Stimulated activated CD8-positive, alpha-beta memory T cell treated with anti-CD3 and anti-CD28 coated beads, Interleukin-15, amount 100 ng/mL, for 48 hours (primary cell): ENCODE data around the gene SPINK1.
"Not testable (repeated sequence)": the region's sequence is repeated elsewhere in the genome, so short reads cannot be mapped to it uniquely, and the experiment has no call there.

ENCODE experiments used
- DNase-seq, 2 donors: peaks; one replicate each; pipeline ENCODE4 v3.0.0-alpha.2; 2020; ENCODE audit warnings: low read depth in 2 of 2

Gene SPINK1

GRCh38 chr5:147831465-147831864, at the start of gene SPINK1:
Gene SPINK1 (minus strand): TSS chr5:147831671. CDS start chr5:147831577, 94 bp downstream.
- DNase-seq: no peak

- DNase-seq: no peak
Observed at GRCh38 chr5:147880487-147880886, 49.0 kb upstream of the SPINK1 start.

- no peak for DNase-seq
Observed at GRCh38 chr5:147879784-147880183, 48.3 kb upstream of the SPINK1 start.

- DNase-seq: no peak
Observed at GRCh38 chr5:147878066-147878759, 46.7 kb upstream of the SPINK1 start, which contains the start of gene SCGB3A2. Gene SCGB3A2 (plus strand): TSS chr5:147878711. CDS start chr5:147878804, 93 bp downstream.

- no peak for DNase-seq
Observed at GRCh38 chr5:147876626-147877025, 45.2 kb upstream of the SPINK1 start.

- no peak for DNase-seq
Observed at GRCh38 chr5:147876141-147876540, 44.7 kb upstream of the SPINK1 start.

- no peak for DNase-seq
Observed at GRCh38 chr5:147874910-147875367, 43.5 kb upstream of the SPINK1 start.

- not testable (repeated sequence) for DNase-seq
Observed at GRCh38 chr5:147874118-147874875, 42.8 kb upstream of the SPINK1 start.

- DNase-seq: not testable (repeated sequence)
Observed at GRCh38 chr5:147872744-147873435, 41.4 kb upstream of the SPINK1 start.

GRCh38 chr5:147871980-147872549, 40.6 kb upstream of the SPINK1 start:
- not testable (repeated sequence) for DNase-seq

- DNase-seq: not testable (repeated sequence)
Observed at GRCh38 chr5:147869892-147870291, 38.4 kb upstream of the SPINK1 start.

- no peak for DNase-seq
Observed at GRCh38 chr5:147869112-147869511, 37.6 kb upstream of the SPINK1 start.

- no peak for DNase-seq
Observed at GRCh38 chr5:147863454-147864158, 32.1 kb upstream of the SPINK1 start.

GRCh38 chr5:147860641-147861025, 29.2 kb upstream of the SPINK1 start:
- no peak for DNase-seq

- DNase-seq: no peak
Observed at GRCh38 chr5:147859962-147860640, 28.6 kb upstream of the SPINK1 start.

GRCh38 chr5:147858565-147858964, 27.1 kb upstream of the SPINK1 start:
- no peak for DNase-seq

GRCh38 chr5:147857302-147858129, 26.0 kb upstream of the SPINK1 start:
- peak; percentile 6 to 9 for DNase-seq

- DNase-seq: no peak
Observed at GRCh38 chr5:147856801-147857200, 25.3 kb upstream of the SPINK1 start.

GRCh38 chr5:147855774-147856069, 24.3 kb upstream of the SPINK1 start:
- DNase-seq: no peak
